Activated naive CD8-positive, alpha-beta T cell treated with anti-CD3 and anti-CD28 coated beads, Interleukin-2, amount 50 U/mL, for 24 hours (primary cell): ENCODE measurements around the gene FCN3.
"Not testable (repeated sequence)": the region's sequence is repeated elsewhere in the genome, so short reads cannot be mapped to it uniquely, and the experiment has no call there.

Experiments
- ATAC-seq: fragments of 150-1000 bp; cut with Tn5 transposase; one replicate; pipeline ENCODE4 v1.10.0; 2021
- DNase-seq: peaks from one replicate; pipeline ENCODE4 v3.0.0; 2021
- H3K27ac Mint-ChIP-seq: one replicate; pipeline ENCODE4 v1.8.0; 2021; ENCODE audit warnings: mild to moderate bottlenecking, mixed read lengths
- H3K27me3 Mint-ChIP-seq: one replicate; pipeline ENCODE4 v1.8.0; 2021; ENCODE audit warnings: mixed read lengths
- H3K36me3 Mint-ChIP-seq: one replicate; pipeline ENCODE4 v1.8.0; 2021; ENCODE audit warnings: low read depth, mixed read lengths
- H3K4me1 Mint-ChIP-seq: one replicate; pipeline ENCODE4 v1.8.0; 2021; ENCODE audit warnings: mixed read lengths
- H3K4me3 Mint-ChIP-seq: one replicate; pipeline ENCODE4 v1.8.0; 2021; ENCODE audit warnings: mild to moderate bottlenecking, moderate library complexity, mixed read lengths
- H3K9me3 Mint-ChIP-seq: one replicate; pipeline ENCODE4 v1.8.0; 2021; ENCODE audit warnings: mixed read lengths

FCN3 gene

DNA sequence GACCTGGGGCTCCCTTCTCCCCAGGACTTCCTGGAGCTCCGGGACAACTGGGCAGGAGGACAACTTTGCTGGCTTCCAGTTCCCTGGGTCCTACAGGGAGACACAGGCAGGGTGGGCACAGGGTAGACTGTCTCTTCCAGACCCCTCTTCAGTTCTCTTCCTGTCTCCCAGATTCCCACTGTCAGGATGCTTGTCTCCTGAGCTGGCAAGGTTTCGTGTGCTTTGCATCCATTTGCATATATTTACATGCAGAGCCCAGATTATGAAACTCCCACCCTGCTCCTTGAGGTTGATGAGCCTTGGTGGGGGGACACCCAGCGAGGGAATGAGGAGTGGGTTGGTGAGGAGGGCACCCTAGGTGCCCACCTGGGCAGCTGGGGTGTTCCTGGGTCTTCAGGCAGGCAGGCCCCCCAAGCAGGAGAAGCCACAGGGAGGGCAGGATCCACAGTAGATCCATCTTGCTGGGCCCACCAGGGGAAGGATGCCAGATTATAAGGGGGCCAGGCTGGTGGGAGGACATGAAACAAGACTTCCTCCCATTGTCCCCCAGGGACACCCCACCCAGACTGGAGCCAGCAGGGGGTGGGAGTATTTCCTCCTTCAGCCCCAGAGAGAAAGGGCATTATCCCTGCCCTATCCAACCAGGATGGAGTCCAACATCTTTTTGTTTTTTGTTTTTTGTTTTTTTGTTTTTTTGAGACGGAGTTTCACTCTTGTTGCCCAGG is at the start of gene FCN3:
FCN3 (minus strand) TSS at position 463 of the 725 bp plus-strand sequence; CDS start at position 457, 6 bp downstream.
- Mint-ChIP-seq H3K36me3 (no peaks in the 10 kb centered on the region), H3K27me3 (no peaks in the 10 kb centered on the region), H3K4me3 (no peak within 1 kb of the TSS), H3K27ac (no peak within 1 kb of the TSS), H3K4me1 (peaks cover 6% of the 10 kb centered on the region), H3K9me3 (no peaks in the 10 kb centered on the region)
- DNase-seq (no peak), ATAC-seq (no peak)

DNA sequence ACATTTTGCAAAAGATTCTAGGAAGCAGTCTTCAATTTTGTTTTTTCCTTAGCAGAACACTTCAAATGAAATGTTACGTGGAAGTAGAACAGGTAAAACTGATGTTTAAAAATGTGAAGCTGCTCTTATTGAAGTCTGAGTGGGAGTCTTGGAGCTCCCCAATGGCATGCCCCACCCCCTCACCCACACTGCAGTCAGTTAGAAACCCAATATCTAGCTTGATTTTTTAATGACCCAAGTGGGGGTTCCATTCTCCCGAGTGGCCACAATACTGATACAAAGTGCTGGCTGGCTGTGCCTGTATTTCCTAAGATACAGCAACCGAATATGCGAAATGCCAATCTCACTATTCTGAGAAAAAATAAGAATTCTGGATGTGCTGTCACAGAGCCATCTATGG is 49.1 kb upstream of the FCN3 start:
- H3K9me3 Mint-ChIP-seq: no peaks in the 10 kb centered on the region
- no peak for ATAC-seq

DNA sequence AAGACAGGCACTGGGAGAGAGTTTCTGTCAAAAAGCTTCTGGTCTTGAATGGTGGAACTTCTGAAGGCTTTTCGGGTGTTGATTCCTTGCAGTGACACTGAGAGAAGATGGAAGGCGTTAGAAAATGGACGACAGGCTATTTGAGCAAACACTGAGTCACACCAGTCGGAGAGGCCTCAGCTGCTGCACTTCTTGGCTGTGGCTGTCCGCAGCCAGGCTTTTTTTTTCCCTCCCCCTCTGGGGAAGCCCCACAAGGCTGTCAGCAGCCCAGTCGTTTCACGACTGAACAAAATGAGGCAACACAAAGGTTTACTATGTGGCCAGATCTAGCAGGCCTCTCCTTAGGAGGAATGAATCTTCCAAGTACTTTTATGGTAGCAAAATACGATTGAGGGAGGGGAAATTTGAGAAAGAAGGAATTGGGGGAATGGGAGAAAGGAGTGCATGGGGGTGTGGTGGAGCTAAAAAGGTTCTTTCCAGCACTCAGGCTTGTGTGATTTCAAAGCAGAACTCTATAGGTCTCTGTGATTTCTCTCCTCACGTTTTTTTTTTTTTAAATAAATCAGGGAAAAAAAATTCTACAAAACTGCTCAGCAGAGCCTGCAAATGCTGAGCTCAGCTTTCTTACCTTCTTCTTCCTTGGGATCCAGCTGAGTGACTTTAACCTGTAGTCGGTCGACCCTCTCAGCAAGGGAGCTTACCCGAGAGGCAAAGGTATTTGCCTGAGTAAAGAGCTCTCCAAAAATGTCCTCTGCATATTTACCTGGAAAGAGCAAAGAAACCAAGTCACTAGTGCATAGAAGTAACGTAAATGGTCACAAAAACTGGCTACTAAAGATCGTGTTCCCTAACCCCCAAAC is 43.9 kb upstream of the FCN3 start:
- peak overlapping the region; percentile 47 for H3K4me3 Mint-ChIP-seq
- H3K36me3 Mint-ChIP-seq: peaks cover 41% of the 10 kb centered on the region
- ATAC-seq (peak; percentile 96), DNase-seq (peak; percentile 60)
- peaks cover 61% of the 10 kb centered on the region for H3K4me1 Mint-ChIP-seq
- peak overlapping the region; percentile 74 for H3K27ac Mint-ChIP-seq
- no peaks in the 10 kb centered on the region for H3K9me3 Mint-ChIP-seq
- H3K27me3 Mint-ChIP-seq: no peaks in the 10 kb centered on the region

More for the DNA sequence above, 49.1 kb upstream of the FCN3 start:
- no peak for DNase-seq
- Mint-ChIP-seq H3K4me1 (peaks cover 67% of the 10 kb centered on the region), H3K27ac (no peak overlapping the region), H3K27me3 (no peaks in the 10 kb centered on the region), H3K4me3 (no peak overlapping the region), H3K36me3 (peaks cover 28% of the 10 kb centered on the region)

DNA sequence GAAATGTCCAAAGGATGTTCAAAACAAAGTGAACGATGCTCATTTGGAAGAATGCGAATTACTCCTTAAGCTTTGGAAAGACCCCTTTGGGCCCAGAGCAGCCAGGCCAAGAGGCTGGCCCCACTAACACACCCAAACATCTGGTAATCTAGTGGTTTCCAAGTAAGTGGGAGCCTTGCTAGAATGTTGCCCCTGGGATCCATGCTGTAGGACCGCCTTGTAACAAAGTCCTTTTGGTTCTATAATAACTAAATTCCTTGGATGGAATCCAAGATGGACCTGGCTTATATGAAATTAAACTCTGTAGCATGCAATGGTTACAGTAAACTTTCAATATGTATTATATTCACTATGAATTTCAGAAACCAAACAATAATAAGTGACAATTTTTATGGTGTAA is 43.1 kb upstream of the FCN3 start:
- DNase-seq (no peak), ATAC-seq (no peak)
- Mint-ChIP-seq H3K9me3 (no peaks in the 10 kb centered on the region), H3K4me3 (no peak overlapping the region), H3K27ac (peak overlapping the region; percentile 74), H3K36me3 (peaks cover 48% of the 10 kb centered on the region), H3K4me1 (peaks cover 56% of the 10 kb centered on the region), H3K27me3 (no peaks in the 10 kb centered on the region)

- Mint-ChIP-seq H3K36me3 (peaks cover 43% of the 10 kb centered on the region), H3K27me3 (no peaks in the 10 kb centered on the region), H3K4me1 (peaks cover 47% of the 10 kb centered on the region), H3K9me3 (no peaks in the 10 kb centered on the region), H3K4me3 (no peak overlapping the region), H3K27ac (peak overlapping the region; percentile 25)
- ATAC-seq (peak; percentile 44), DNase-seq (peak; percentile 51)
Measured at GRCh38 chr1:27416387-27417111, 41.9 kb upstream of the FCN3 start.

GRCh38 chr1:27414091-27414490 is 39.5 kb upstream of the FCN3 start:
- Mint-ChIP-seq H3K27ac (peak overlapping the region; percentile 50), H3K4me3 (no peak overlapping the region)
- DNase-seq: no peak

GRCh38 chr1:27413004-27413403 is 38.4 kb upstream of the FCN3 start:
- Mint-ChIP-seq H3K36me3 (peaks cover 49% of the 10 kb centered on the region), H3K27ac (peak overlapping the region; percentile 52), H3K9me3 (no peaks in the 10 kb centered on the region), H3K4me1 (peaks cover 23% of the 10 kb centered on the region), H3K4me3 (no peak overlapping the region), H3K27me3 (no peaks in the 10 kb centered on the region)
- DNase-seq (no peak), ATAC-seq (no peak)

More at GRCh38 chr1:27414091-27414490, 39.5 kb upstream of the FCN3 start:
- no peaks in the 10 kb centered on the region for H3K9me3 Mint-ChIP-seq
- H3K27me3 Mint-ChIP-seq: no peaks in the 10 kb centered on the region
- peaks cover 55% of the 10 kb centered on the region for H3K36me3 Mint-ChIP-seq
- H3K4me1 Mint-ChIP-seq: peaks cover 34% of the 10 kb centered on the region
- ATAC-seq: no peak

- no peak for DNase-seq
- H3K4me1 Mint-ChIP-seq: peaks cover 18% of the 10 kb centered on the region
- no peak overlapping the region for H3K27ac Mint-ChIP-seq
- H3K27me3 Mint-ChIP-seq: no peaks in the 10 kb centered on the region
- H3K4me3 Mint-ChIP-seq: no peak overlapping the region
- no peaks in the 10 kb centered on the region for H3K9me3 Mint-ChIP-seq
- H3K36me3 Mint-ChIP-seq: peaks cover 49% of the 10 kb centered on the region
- no peak for ATAC-seq
Measured at GRCh38 chr1:27412502-27412901, 37.9 kb upstream of the FCN3 start.

DNA sequence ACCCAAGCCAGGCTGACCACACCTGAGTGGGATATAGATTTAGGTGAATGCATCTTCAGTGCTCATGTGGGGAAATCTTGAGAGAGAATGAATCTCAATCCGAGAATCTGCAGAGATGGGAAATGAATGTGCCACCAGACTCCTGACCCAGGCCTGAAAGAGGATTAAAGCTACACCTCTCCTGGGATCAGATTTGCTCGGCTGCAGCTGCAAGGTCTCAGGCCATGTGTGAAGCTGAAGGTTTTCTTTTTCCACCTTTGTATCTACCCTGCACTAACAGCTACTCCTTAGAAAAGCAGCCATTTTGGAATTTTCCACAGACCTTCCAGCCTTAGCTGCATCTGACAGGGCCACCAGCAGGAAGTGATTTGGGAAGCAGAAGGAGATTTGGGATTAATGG is 36.1 kb upstream of the FCN3 start:
- no peak overlapping the region for H3K27ac Mint-ChIP-seq
- no peaks in the 10 kb centered on the region for H3K4me1 Mint-ChIP-seq
- no peak for DNase-seq
- no peaks in the 10 kb centered on the region for H3K9me3 Mint-ChIP-seq
- ATAC-seq: no peak
- H3K36me3 Mint-ChIP-seq: peaks cover 42% of the 10 kb centered on the region
- no peaks in the 10 kb centered on the region for H3K27me3 Mint-ChIP-seq
- H3K4me3 Mint-ChIP-seq: no peak overlapping the region

- no peak overlapping the region for H3K4me3 Mint-ChIP-seq
- no peak overlapping the region for H3K27ac Mint-ChIP-seq
Measured at GRCh38 chr1:27409669-27410068, 35.0 kb upstream of the FCN3 start.

GRCh38 chr1:27408151-27408550 is 33.5 kb upstream of the FCN3 start:
- Mint-ChIP-seq H3K9me3 (no peaks in the 10 kb centered on the region), H3K36me3 (peaks cover 23% of the 10 kb centered on the region), H3K27me3 (no peaks in the 10 kb centered on the region), H3K27ac (no peak overlapping the region), H3K4me1 (peaks cover 12% of the 10 kb centered on the region), H3K4me3 (no peak overlapping the region)
- no peak for DNase-seq
- no peak for ATAC-seq

More at GRCh38 chr1:27409669-27410068, 35.0 kb upstream of the FCN3 start:
- no peak for DNase-seq
- Mint-ChIP-seq H3K27me3 (no peaks in the 10 kb centered on the region), H3K4me1 (no peaks in the 10 kb centered on the region), H3K9me3 (no peaks in the 10 kb centered on the region), H3K36me3 (peaks cover 33% of the 10 kb centered on the region)
- no peak for ATAC-seq

DNA sequence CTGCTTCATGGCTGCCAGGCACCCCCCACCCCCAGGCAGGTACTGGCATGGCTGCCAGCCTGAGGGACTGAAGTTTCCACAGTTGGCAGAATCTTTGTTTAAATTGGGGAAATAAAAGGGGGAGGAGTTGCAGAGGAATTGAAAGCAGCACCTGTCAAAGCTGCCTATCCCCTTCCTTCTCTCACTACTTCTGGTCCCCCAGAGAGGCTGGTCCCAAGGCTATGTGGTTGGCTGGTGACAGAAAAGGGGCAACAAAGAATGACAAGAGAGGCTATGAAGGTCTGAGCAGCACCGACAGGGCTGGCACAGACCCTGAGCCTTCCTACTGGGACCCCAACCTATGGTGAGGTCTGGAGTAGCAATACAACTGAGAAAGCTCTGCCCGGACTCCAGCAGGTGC is 32.2 kb upstream of the FCN3 start:
- peaks cover 22% of the 10 kb centered on the region for H3K4me1 Mint-ChIP-seq
- not testable (repeated sequence) for H3K4me3 Mint-ChIP-seq, ATAC-seq, H3K27ac Mint-ChIP-seq, H3K9me3 Mint-ChIP-seq, H3K27me3 Mint-ChIP-seq, DNase-seq
- H3K36me3 Mint-ChIP-seq: peaks cover 19% of the 10 kb centered on the region

DNA sequence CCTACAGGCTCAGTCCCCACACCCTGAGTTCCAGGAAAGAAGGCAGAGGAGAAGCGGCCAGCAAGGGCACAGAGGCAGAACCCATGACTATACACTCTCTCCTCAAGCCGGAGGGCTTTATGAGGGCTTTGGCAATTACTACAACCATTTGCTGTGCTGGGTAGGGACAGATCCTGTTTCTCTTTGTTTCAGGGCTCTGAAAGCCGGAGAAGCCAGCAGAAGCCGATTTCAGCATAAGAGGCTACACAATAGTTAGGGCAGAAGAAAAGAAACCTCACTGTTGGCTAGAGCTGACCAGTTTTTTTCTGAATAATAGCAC is 31.7 kb upstream of the FCN3 start:
- DNase-seq (no peak), ATAC-seq (no peak)
- Mint-ChIP-seq H3K4me3 (no peak overlapping the region), H3K27ac (no peak overlapping the region), H3K9me3 (no peaks in the 10 kb centered on the region), H3K27me3 (no peaks in the 10 kb centered on the region), H3K36me3 (peaks cover 17% of the 10 kb centered on the region), H3K4me1 (peaks cover 24% of the 10 kb centered on the region)

GRCh38 chr1:27405598-27406361 is 31.2 kb upstream of the FCN3 start:
- not testable (repeated sequence) for H3K9me3 Mint-ChIP-seq, ATAC-seq, DNase-seq, H3K4me3 Mint-ChIP-seq, H3K27me3 Mint-ChIP-seq
- Mint-ChIP-seq H3K4me1 (peaks cover 24% of the 10 kb centered on the region), H3K27ac (peak overlapping the region; percentile 62), H3K36me3 (peaks cover 12% of the 10 kb centered on the region)
